GM19463 (cell line): ENCODE measurements around the gene TSPY8.
"Not testable (repeated sequence)": the region's sequence is repeated elsewhere in the genome, so short reads cannot be mapped to it uniquely, and the experiment has no call there.

Experiments used
- ATAC-seq: cut with Tn5 transposase; IDR thresholded peaks from one replicate; pipeline ENCODE4 v1.9.1; 2021; ENCODE audit warnings: mild to moderate bottlenecking, moderate library complexity; ENCODE audit not compliant: unreplicated experiment

The TSPY8 gene, protein sequence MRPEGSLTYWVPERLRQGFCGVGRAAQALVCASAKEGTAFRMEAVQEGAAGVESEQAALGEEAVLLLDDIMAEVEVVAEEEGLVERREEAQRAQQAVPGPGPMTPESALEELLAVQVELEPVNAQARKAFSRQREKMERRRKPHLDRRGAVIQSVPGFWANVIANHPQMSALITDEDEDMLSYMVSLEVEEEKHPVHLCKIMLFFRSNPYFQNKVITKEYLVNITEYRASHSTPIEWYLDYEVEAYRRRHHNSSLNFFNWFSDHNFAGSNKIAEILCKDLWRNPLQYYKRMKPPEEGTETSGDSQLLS

DNA sequence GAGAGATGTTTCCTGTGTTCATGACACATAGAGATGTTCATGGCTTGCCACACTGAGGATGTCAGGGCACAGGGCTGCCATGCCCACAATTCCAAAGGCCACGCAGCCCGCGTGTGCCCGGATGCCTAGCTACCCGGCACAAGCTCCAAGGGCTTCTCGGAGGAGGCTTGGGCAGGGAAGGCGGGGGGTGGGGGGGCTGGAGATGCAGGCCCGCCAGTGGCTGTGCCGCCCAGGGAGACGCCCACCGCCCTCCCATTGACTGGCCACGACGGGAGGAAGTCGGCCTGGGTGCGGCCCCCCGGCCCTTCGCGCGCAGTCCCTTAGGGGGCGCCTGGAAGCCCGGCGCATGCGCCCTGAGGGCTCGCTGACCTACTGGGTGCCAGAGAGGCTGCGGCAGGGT is at the start of gene TSPY8:
Gene TSPY8 (plus strand): TSS at position 301 of the 400 bp plus-strand sequence. CDS start 46 bp downstream, at position 347.
- not testable (repeated sequence) for ATAC-seq

DNA sequence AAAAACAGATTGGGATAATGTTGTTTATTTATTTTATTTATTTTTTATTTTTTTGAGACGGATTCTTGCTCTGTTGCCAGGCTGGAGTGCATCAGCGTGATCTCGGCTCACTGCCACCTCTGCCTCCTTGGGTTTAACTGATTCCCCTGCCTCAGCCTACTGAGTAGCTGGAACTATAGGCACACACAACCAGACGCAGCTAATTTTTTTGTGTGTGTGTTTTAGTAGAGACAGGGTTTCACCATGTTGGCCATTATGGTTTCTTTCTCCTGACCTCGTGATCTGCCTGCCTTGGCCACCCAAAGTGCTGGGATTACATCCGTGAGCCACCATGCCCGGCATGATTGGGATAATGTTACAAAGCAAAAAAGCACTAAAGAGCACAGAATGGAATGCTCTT is 36.6 kb upstream of the TSPY8 start:
- ATAC-seq = no peak

DNA sequence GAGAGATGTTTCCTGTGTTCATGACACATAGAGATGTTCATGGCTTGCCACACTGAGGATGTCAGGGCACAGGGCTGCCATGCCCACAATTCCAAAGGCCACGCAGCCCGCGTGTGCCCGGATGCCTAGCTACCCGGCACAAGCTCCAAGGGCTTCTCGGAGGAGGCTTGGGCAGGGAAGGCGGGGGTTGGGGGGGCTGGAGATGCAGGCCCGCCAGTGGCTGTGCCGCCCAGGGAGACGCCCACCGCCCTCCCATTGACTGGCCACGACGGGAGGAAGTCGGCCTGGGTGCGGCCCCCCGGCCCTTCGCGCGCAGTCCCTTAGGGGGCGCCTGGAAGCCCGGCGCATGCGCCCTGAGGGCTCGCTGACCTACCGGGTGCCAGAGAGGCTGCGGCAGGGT is 20.4 kb upstream of the TSPY8 start, which contains the start of gene TSPY4:
Gene TSPY4 (plus strand): TSS at position 301 of the 400 bp plus-strand sequence. CDS start 46 bp downstream, at position 347.
- not testable (repeated sequence) for ATAC-seq

DNA sequence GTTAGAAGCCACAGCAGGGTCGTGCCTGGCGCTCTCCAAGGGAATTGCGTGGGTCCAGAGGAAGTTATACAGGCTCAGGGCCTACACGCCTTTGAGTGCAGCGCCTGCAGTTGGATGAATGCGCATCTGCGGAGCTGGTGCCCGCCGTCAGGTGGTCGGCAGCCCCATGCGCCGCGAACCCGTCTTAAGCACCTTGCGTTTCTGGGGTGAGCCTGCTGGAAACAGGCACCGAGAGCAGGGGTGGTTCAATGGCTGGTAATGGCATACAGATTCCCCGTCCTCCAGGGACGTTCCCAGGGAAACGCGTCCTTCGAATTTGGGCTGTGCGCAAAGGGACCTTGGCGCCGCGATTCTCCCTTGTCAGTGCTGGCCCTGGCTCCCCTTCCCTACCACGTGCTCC is 38.9 kb downstream of the TSPY8 start:
- ATAC-seq = not testable (repeated sequence)

DNA sequence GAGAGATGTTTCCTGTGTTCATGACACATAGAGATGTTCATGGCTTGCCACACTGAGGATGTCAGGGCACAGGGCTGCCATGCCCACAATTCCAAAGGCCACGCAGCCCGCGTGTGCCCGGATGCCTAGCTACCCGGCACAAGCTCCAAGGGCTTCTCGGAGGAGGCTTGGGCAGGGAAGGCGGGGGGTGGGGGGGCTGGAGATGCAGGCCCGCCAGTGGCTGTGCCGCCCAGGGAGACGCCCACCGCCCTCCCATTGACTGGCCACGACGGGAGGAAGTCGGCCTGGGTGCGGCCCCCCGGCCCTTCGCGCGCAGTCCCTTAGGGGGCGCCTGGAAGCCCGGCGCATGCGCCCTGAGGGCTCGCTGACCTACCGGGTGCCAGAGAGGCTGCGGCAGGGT is 40.5 kb downstream of the TSPY8 start, which contains the start of gene TSPY3:
Gene TSPY3 (plus strand): TSS at position 301 of the 400 bp plus-strand sequence. CDS start 46 bp downstream, at position 347.
- not testable (repeated sequence) for ATAC-seq
